Activated CD8-positive, alpha-beta memory T cell treated with anti-CD3 and anti-CD28 coated beads for 48 hours (primary cell): ENCODE data around the gene STK25.
"Not testable (repeated sequence)": the region's sequence is repeated elsewhere in the genome, so short reads cannot be mapped to it uniquely, and the experiment has no call there.

Source experiments
- DNase-seq, 3 experiments: peaks; one replicate each; pipeline ENCODE4 v3.0.0-alpha.2; 2020; ENCODE audit warnings: low read depth in 2 of 3, low spot score in 2 of 3

STK25 gene

DNA sequence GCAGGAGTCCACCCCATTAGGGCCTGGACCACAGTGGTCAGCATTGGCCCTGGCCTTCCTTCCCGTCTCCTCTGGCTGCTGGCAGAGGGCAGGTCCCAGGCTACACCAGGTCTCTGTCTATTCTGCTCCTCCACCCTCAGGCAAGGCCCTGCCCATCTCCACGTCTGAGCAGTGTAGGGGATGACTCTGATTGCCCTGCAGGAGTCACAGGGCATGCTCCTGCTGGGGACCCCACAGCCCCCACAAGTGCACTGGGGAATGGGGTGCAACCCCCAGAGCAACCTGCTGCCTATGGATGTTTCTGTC, 40.0 kb downstream of the STK25 start:
- no peak for DNase-seq

DNA sequence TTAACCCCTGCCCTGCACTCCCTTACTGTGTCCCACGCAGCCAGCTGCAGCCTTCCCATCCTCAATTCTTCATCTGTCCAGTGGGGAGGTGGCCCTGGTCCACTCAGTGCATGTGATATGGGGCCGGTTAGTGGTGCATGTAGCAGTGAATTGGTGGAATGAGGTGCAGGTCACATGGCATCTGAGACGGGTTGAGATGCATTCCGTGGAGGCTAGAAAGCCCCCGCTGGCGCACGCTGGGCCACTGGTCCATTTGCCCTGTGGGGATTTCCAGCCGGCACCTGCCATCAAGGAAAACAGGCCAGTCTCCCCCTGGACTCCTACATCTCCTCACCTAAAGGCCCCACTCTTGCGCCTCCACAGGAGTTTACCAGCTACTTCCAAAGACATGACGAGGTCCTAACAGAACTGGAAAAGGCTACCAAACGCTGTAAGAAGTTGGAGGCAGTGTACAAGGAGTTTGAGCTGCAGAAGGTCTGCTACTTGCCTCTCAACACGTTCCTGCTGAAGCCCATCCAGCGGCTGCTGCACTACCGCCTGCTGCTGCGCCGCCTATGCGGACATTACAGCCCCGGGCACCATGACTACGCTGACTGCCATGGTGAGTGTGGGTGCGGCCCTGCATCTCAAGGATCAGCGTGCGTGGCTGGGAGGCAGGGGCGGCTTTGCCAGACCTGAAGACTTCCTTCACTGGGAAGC, 40.5 kb downstream of the STK25 start:
- no peak for DNase-seq

DNA sequence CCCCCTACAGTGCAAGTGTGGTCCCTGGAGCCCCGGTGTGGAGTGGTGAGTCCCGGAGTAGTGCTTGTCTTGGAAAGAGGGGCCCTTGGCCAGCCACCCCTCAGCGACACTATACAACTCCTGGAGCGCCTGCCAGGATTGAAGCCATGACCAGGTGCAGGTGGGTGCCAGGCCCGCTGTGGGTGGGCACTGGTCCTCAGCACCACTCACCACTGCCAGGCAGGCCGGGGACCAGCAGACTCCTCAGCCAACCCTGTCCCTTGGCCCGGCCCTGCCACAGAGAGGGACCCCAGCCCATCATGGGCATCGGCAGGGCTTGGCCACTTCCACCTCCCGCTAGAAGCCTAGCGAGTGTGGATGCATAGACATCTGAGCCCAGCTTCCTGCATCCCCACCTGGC, 42.2 kb downstream of the STK25 start:
- no peak for DNase-seq

DNA sequence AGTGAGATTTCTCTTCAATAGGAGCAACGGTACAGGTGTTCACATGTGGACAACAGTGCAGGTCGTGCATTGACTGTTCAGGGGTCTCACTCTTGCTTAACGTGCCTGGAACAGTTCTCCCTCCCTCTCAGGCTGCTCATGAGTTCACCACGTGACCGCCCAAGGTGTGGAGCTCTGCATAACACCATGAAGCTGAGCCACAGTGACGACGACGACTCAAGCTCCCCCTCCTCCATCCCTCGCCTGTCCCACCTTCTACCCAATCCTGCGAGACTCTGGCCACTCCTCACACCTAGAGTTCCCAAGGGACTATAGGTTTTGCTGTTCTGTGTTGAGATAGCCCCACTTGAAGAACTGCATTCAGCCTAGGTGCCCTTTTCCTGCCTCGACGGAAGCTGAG, 42.8 kb downstream of the STK25 start:
- no peak for DNase-seq

DNA sequence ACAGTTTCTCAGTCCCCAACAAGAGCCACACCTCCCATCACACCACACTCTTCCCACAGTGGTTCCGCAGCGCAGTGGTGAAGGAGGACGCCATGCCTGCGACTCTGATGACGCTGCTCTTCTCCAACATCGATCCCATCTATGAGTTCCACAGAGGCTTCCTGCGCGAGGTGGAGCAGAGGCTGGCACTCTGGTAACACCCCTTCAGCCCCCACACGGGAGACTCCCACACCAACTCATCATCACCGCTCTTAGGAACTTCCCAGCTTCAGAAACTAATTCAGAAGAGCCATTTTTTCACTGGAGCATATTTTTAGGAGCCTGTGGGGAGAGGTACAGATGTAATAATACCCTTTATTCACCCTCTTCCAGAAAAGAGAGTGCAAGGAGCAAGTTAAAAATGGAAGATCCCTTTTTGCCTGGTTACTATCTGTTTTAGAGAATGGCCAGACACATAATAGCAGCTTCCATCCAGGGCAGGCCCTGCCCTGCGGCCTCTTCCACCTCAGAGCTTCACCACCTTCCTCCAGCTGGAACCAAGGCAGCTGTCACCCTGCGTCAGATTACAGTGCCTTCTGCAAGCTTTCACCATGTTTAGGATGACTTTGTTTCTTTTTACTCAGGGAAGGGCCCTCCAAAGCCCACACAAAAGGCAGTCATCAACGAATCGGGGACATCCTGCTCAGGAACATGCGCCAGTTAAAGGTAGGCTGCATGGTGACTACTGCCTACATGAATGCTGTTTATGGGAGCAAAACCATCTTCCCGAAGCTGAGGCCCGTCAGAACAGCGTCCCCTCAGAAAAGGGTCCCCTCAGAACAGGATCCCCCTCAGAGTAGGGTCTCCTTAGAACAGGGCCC, 44.9 kb downstream of the STK25 start:
- no peak for DNase-seq

DNA sequence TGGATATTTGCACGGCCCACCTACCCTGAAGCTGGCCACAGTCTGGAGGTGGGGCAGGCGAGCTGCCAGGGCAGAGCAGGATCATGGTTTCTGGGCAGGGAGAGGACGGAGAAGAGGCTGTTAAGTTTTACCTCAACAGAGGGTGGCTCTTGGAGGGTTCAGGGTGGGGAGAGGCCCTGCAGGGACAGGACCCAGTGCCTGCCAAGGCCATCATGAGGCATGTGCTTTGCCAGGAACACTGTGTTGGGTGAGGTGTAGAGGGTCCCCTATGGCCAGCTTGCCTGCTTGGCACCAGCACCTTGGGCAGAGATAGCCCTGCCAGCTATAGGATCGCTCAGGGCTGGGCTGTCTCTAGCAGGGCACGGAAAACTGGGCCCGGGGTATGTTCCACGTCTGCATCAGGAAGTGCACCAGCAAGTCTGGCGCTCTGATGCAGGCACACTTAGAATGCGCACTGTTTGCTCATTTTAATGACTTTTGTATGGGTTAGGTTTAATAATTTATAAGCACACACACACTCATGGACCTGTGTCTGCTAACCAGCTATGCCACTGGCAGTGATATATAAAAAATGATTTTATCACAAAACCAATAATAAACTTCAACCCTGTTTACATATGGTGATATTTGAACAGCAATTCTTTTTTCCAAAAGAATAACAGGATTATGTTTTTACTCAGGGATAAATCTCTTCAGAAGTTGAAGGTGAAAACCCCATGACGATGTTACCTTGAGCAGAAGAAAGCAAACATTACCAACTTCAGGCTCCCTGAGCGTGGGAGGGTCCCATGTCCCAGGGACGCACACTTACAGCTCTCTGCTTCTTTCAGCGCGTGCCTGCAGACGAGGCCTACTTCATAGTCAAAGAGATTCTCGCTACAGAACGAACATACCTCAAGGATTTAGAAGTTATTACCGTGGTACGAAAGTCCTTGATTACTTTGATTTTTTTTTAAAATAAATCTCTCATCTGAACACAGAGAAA, 46.4 kb downstream of the STK25 start:
- no peak for DNase-seq

DNA sequence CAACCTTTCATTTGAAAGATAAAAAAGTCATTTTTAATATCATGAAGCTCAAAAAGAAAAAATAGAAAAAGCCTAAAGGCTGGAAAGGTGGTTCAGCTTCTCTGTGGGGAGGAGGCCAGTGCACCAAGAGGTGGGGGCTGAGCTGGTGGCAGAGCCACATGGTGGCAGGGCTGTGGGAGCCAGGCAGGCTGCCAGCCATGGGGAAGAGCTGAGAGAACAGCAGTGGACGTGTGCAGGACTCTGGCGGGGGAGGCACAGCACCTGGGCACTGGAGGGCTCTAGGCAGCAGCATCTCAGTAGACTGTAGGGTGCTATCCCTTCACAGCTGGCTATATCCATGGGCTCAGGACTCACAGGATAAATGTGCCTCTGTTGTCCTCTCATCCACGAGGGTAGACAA, 47.8 kb downstream of the STK25 start:
- no peak for DNase-seq

DNA sequence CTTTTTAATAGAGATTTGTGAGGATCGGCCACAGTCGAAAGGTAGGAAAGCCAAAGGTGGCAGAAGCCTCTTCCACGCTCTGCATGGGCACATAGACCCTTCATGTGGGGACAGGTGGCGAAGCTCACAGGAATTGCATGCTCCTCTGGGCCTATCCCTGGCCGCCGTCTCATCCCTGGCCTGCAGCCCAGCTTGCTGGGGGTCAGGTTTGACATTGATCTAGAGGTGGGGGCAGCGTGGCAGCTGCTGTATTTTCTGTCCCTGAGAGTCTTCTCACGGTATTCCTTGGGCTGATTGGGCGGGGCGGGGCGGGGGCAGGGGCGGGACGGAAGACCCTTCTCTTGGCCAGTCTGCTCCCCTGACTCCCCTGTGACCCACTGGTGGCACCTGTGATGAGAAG, 48.9 kb downstream of the STK25 start:
- DNase-seq = no peak

DNA sequence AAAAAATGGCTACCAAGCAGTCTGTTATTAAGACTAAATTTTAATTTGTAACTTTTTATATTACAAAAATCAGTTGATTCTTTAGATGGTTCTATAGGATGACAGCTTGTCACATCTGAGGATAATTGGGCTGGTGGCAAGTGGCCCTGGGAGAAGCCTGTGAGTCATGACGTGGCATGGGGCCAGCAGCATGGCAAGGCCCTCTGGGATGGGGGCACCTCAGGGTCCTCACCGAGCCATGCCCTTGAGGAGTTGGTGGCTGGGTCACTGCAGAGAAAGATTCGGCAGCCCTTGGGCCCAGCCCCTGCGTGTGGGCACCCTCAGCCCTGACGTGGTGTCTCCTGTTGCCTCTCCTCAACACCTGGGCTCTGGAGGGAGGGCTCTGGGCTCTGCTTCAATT, 49.7 kb downstream of the STK25 start:
- no peak for DNase-seq

DNA sequence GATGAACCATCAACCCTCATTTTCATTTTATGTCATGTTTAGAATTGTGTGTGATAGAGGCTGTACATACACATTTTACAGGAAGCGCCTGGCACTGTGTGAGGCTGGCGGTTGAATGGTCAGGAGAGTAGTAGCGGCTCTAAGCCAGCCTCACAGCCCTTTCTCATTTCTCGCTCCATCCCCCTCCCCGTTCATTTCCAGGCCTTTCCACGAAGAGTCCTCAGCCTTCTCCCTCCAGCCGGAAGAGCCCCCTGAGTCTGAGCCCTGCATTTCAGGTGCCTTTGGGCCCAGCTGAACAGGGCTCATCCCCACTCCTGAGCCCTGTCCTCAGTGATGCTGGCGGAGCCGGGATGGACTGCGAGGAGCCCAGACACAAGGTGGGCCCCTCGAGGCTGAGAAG, 51.8 kb downstream of the STK25 start:
- DNase-seq = no peak

DNA sequence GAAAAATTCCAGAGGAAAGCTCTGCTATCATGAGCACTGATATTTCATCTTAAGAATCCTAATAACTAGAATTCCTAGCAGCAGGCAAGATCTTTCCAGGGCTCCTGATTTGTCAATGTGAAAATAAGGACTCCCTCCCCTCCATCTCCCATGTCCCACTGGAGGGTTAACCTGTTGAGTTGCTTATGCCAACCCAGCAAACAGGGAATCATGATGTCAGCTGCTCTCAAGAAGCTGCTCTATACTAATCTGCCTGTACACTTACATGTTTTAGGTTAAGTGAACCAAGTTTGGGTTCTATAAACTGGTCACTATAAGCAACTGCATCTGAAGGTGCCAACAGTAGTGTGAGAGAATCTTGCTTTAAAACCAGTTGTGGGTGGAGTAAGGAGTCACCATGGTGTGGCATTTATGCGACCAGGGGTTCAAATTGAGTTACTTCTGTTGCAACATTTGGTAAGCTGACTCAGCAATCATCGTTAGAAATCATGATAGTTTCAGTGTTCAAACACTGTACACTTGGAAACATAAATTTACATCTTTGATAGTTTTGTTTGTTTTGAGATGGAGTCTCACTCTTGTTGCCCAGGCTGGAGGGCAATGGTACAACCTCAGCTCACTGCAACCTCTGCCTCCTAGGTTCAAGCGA, 53.4 kb downstream of the STK25 start:
- DNase-seq = no peak

DNA sequence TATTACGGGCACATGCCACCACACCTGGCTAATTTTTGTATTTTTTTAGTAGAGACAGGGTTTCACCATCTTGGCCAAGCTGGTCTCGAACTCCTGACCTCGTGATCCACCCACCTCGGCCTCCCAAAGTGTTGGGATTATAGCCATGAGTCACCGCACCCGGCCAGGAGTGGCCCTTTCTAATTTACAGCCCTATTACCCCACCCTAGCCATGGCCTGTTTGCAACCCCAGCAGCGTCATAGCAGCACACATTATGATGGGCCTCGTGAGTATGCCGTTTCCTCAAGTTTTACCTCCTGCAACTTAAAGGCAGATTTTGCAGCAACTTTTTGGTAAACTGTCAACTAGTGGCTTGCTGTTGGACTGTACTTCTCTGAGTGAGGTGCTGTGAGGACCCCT, 54.5 kb downstream of the STK25 start:
- not testable (repeated sequence) for DNase-seq

DNA sequence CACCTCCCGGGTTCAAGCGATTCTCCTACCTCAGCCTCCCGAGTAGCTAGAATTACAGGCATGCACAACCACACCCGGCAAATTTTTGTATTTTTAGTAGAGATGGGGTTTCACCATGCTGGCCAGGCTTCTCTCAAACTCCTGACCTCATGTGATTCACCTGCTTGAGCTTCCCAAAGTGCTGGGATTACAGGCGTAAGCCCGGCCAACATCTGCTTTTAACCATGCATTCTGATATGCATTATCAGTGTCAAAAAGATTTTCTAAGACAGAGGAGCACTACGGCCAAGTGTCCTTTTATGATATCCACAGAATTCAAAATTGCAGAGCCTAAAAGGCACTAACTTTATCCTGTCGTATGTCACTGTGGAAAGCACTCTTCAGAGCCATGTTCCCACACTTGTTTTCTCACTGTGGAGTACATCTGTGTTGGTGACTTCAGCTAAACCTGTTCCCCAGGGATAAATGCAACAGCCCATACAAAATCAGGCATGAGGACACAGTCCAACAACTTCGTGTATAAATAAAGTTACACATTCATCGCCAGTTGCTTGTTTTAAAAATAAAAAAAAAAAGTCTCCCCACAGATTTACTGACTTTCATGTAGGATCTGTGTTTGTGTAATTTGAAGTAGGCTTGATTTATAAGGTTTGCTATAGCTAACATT, 56.4 kb downstream of the STK25 start:
- DNase-seq = no peak

DNA sequence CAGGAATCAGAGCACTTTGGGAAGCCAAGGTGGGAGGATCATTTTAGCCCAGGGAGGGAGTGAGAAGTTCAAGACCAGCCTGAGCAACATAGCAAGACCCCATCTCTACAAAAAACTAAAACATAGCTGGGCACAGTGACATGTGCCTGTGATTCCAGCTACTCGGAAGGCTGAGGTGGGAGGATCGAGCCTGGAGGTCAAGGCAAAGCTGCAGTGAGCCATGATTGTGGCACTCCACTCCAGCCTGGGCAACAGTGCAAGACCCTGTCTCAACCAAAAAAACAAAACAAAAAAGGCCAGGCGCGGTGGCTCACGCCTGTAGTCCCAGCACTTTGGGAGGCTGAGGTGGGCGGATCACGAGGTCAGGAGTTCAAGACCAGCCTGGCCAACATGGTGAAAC, 58.3 kb downstream of the STK25 start:
- DNase-seq = not testable (repeated sequence)

DNA sequence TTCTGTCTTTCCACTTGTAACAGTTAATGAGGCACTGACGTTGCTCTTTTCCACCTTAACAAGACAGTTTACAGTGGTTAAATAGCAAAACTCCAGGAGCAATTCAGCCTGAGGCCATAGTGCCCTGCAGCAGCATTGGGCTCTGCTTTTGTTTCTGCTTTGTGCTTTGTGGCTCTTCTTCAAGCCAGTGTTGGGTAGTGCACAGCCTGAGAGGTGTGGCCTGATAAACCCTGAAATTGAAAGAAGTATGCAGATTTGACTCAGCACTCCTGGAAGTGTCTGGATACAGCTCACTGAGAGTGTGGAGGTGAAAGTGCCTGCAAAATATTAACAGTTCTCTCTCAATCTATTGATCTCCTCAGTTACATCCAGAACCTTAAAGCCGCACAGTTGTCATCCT, 63.0 kb downstream of the STK25 start:
- DNase-seq = no peak

DNA sequence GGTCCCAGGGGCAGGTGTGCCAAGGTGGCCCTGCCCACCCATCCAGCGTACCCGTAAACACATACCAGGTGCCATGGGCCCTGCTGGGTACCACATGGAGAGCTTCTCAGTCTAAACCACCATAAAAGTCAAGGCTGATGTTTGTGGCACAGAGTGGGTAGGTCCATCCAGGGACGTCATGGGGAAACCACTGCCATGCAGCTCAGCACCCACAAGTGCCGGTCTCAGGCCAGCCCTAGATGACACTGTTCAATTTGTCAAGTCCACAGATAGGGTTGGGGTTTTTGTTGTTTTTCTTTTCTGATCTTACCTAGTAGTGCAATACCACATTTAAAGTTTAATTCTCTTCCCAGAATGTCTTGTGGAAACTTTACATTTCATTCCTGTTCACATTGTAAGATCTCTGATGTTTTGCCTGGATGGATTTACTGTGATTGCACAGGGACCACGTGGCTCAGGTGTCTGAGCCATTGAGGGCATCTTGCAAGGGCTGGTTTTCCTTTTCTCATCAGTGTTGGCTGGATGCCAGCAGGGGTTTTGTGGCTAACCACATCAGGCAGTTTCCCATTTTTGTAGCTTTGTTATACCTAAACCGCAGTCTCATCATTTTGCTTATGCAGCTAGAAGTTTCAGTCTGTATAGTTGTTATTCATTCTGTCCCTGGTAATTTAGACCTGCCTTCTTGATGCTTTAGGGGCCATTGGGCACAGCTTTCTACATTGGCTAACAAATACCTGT, 64.7 kb downstream of the STK25 start:
- DNase-seq = peak; percentile 79 to 99 (median 97)
